HepG2 (cell line): ENCODE measurements around the gene RIC3. TPM values are rescaled to one million over a fixed set of nuclear protein-coding genes. Genes with fewer than 3 reads are reported as not detected.

Experiments used
- ATAC-seq: fragments of 200-7000 bp; cut with Tn5 transposase; 3 replicates; pipeline ENCODE4 v1.9.1; 2020; ENCODE audit warnings: mild to moderate bottlenecking, moderate library complexity
- BruUV-seq: library from RNA; stranded (reverse); fragments of 400-500 nt; replicated peaks from 2 replicates; lab custom pipeline; 2021; lab: Mats Ljungman, UMichigan
- CTCF ChIA-PET: fragments of 300-600 bp; formaldehyde crosslinking; extraction: SDS; loops from one replicate; lab custom pipeline; 2021; ENCODE audit warnings: low total read pairs, inconsistent platforms, low intra/inter-chr PET ratio; lab: Yijun Ruan, JAX
- POLR2A ChIA-PET: fragments of 350-600 bp; sonication (Branson Sonifier 250); formaldehyde crosslinking; loops from one replicate; lab custom pipeline; 2020; ENCODE audit warnings: antibody characterized with exemption, inconsistent platforms; lab: Yijun Ruan, JAX
- DNase-seq: peaks from one replicate; pipeline ENCODE4 v3.0.0-alpha.2; 2015; ENCODE audit warnings: low spot score
- FAIRE-seq: peaks from 3 replicates; lab custom pipeline; 2011; peaks lifted over from hg19 to GRCh38; lab: Jason Lieb, UNC
- H2AFZ ChIP-seq: one replicate; pipeline ENCODE4 v1.6.1; 2011; ENCODE audit warnings: low read length, inconsistent platforms
- H3K27ac ChIP-seq: fragments of 300-600 bp; 3 replicates; pipeline ENCODE4 v1.8.0; 2011; ENCODE audit warnings: mixed run types, mild to moderate bottlenecking, mixed read lengths, low read length, inconsistent platforms; ENCODE audit not compliant: insufficient read depth; ENCODE audit errors: extremely low read length
- H3K27me3 ChIP-seq, 2 experiments: fragments of 200-600 bp in 1 of 2; 2 replicates in 1 of 2; 3 replicates in 1 of 2; pipeline versions ENCODE4 v1.6.0 to v1.8.0; 2011; ENCODE audit warnings: low read length in 2 of 2, mild to moderate bottlenecking in 2 of 2, moderate library complexity in 2 of 2, inconsistent platforms in 1 of 2; ENCODE audit not compliant: insufficient read depth in 2 of 2, control insufficient read depth in 1 of 2
- H3K36me3 ChIP-seq, 2 experiments: fragments of 200-600 bp in 1 of 2; replicated peaks in 1 of 2; 2 replicates in 1 of 2; 3 replicates in 1 of 2; pipeline versions ENCODE4 v1.5.1 to v1.8.0; 2011; ENCODE audit warnings: low read length in 2 of 2, inconsistent platforms in 1 of 2; ENCODE audit not compliant: insufficient read depth in 2 of 2, control insufficient read depth in 1 of 2
- H3K4me1 ChIP-seq: 2 replicates; pipeline ENCODE4 v1.5.1; 2012; ENCODE audit warnings: low read length, inconsistent platforms; ENCODE audit not compliant: insufficient read depth
- H3K4me2 ChIP-seq: 2 replicates; pipeline ENCODE4 v1.6.0; 2011; ENCODE audit warnings: low read depth, low read length, inconsistent platforms
- H3K4me3 ChIP-seq, 3 experiments: fragments of 200-600 bp in 1 of 3; sonication (generic), shearing (Covaris generic) in 1 of 3; replicated peaks in 1 of 3; 2 replicates each; pipeline ENCODE4 v1.5.1; 2011 to 2016; ENCODE audit warnings: low read length in 3 of 3, inconsistent platforms in 2 of 3, low read depth in 2 of 3, mild to moderate bottlenecking in 2 of 3, control low read depth in 1 of 3, mixed read lengths in 1 of 3; ENCODE audit not compliant: insufficient read depth in 1 of 3
- H3K79me2 ChIP-seq: one replicate; pipeline ENCODE4 v1.6.1; 2011; ENCODE audit warnings: low read length, inconsistent platforms; ENCODE audit not compliant: insufficient read depth
- H3K9ac ChIP-seq: 2 replicates; pipeline ENCODE4 v1.6.0; 2011; ENCODE audit warnings: mild to moderate bottlenecking, low read depth, low read length, inconsistent platforms; ENCODE audit not compliant: insufficient read depth
- H3K9me3 ChIP-seq: 2 replicates; pipeline ENCODE4 v1.5.1; 2012; ENCODE audit warnings: mild to moderate bottlenecking, low read length
- H4K20me1 ChIP-seq: 2 replicates; pipeline ENCODE4 v1.6.0; 2011; ENCODE audit warnings: inconsistent platforms, mild to moderate bottlenecking, low read length, moderate library complexity; ENCODE audit not compliant: insufficient read depth
- AHR ChIP-seq: IDR thresholded peaks from 2 replicates; pipeline ENCODE4 v1.6.1; 2018; ENCODE audit warnings: missing genetic modification reagents, missing compliant biosample characterization
- BHLHE40 ChIP-seq: IDR thresholded peaks from 2 replicates; pipeline ENCODE4 v1.6.1; 2011; ENCODE audit warnings: low read length, improper control_type of control experiment
- KDM6A ChIP-seq: IDR thresholded peaks from 2 replicates; pipeline ENCODE4 v1.6.1; 2016; ENCODE audit warnings: low read depth
- KLF16 ChIP-seq, 2 experiments: sonication (generic) in 1 of 2; formaldehyde crosslinking in 1 of 2; IDR thresholded peaks; 2 replicates each; pipeline versions ENCODE4 v1.6.1 to v1.8.0; 2016 to 2023; ENCODE audit warnings: missing genetic modification reagents in 2 of 2, missing compliant biosample characterization in 1 of 2
- MEIS1 ChIP-seq: sonication (generic); formaldehyde crosslinking; IDR thresholded peaks from 2 replicates; pipeline ENCODE4 v1.9.0; 2021; ENCODE audit warnings: mild to moderate bottlenecking, missing genetic modification reagents, moderate library complexity, borderline replicate concordance
- NKX3-1 ChIP-seq: sonication (generic); formaldehyde crosslinking; IDR thresholded peaks from 2 replicates; pipeline ENCODE4 v1.5.0; 2020; ENCODE audit warnings: missing genetic modification reagents
- SNAPC2 ChIP-seq: sonication (generic); formaldehyde crosslinking; IDR thresholded peaks from 2 replicates; pipeline ENCODE4 v1.8.1; 2022; ENCODE audit warnings: mild to moderate bottlenecking, missing genetic modification reagents
- SNAPC5 ChIP-seq: sonication (generic); formaldehyde crosslinking; IDR thresholded peaks from 2 replicates; pipeline ENCODE4 v1.8.1; 2023; ENCODE audit warnings: mild to moderate bottlenecking, missing genetic modification reagents, borderline replicate concordance
- ZBTB33 ChIP-seq: sonication (generic); formaldehyde crosslinking; IDR thresholded peaks from 2 replicates; pipeline ENCODE4 v1.4.0; 2020; ENCODE audit warnings: missing genetic modification reagents
- ZFP36L1 ChIP-seq: sonication (generic); formaldehyde crosslinking; IDR thresholded peaks from 2 replicates; pipeline ENCODE4 v1.8.0; 2022; ENCODE audit warnings: mild to moderate bottlenecking, missing genetic modification reagents, moderate library complexity
- ZFP41 ChIP-seq: sonication (generic); formaldehyde crosslinking; IDR thresholded peaks from 2 replicates; pipeline ENCODE4 v1.4.0; 2020; ENCODE audit warnings: mild to moderate bottlenecking, missing genetic modification reagents, borderline replicate concordance
- ZIK1 ChIP-seq: sonication (generic); formaldehyde crosslinking; IDR thresholded peaks from 2 replicates; pipeline ENCODE4 v1.5.0; 2020; ENCODE audit warnings: mild to moderate bottlenecking, low read depth, missing genetic modification reagents, borderline replicate concordance
- ZNF235 ChIP-seq: sonication (generic); formaldehyde crosslinking; IDR thresholded peaks from 2 replicates; pipeline ENCODE4 v1.8.1; 2023; ENCODE audit warnings: mild to moderate bottlenecking, missing genetic modification reagents, borderline replicate concordance
- ZNF256 ChIP-seq: sonication (generic); formaldehyde crosslinking; conservative IDR thresholded peaks from 2 replicates; pipeline ENCODE4 v1.4.0; 2020; ENCODE audit warnings: missing genetic modification reagents
- ZNF44 ChIP-seq: sonication (generic); formaldehyde crosslinking; IDR thresholded peaks from 2 replicates; pipeline ENCODE4 v1.5.1; 2020; ENCODE audit warnings: mild to moderate bottlenecking, missing genetic modification reagents
- ZNF510 ChIP-seq: sonication (generic); formaldehyde crosslinking; IDR thresholded peaks from 2 replicates; pipeline ENCODE4 v1.4.0; 2020; ENCODE audit warnings: low read depth, mild to moderate bottlenecking, missing genetic modification reagents
- ZNF607 ChIP-seq: sonication (generic); formaldehyde crosslinking; IDR thresholded peaks from 2 replicates; pipeline ENCODE4 v1.5.1; 2020; ENCODE audit warnings: missing genetic modification reagents, mild to moderate bottlenecking, borderline replicate concordance
- ZNF639 ChIP-seq: conservative IDR thresholded peaks from 2 replicates; pipeline ENCODE4 v1.6.1; 2018; ENCODE audit warnings: missing genetic modification reagents
- ZNF775 ChIP-seq: sonication (generic); formaldehyde crosslinking; IDR thresholded peaks from 2 replicates; pipeline ENCODE4 v1.4.0; 2020; ENCODE audit warnings: missing genetic modification reagents, mild to moderate bottlenecking, moderate library complexity, borderline replicate concordance
- WGBS: methylation state at CpG from one replicate; pipeline ENCODE4 v1.1.6; 2017; ENCODE audit warnings: low lambda C conversion rate; 5-methylcytosine and 5-hydroxymethylcytosine counted together
- in situ Hi-C: cut with HindIII; loops from 2 replicates; pipeline ENCODE4 v1.10.0; 2017; ENCODE audit warnings: low pct_unique_long_range_greater_than_20kb; ENCODE audit not compliant: extremely low pct_ligation_motif_present
- intact Hi-C: fragments of 100-400 bp; cut with micrococcal nuclease; formaldehyde crosslinking; loops from one replicate; pipeline ENCODE4 v1.10.0; 2022; ENCODE audit not compliant: unreplicated experiment
- polyA plus RNA-seq, 8 experiments: library from polyadenylated mRNA; depleted of rRNA in 3 of 8; stranded (reverse) in 7 of 8; unstranded in 1 of 8; fragments of >200 nt; fragmentation: Illumina TruSeq in 4 of 8; extraction: Trizol in 4 of 8; gene quantifications; 2 replicates each; pipeline versions ENCODE4 v1.2.1 to v1.2.3, GENCODE V29; 2011 to 2016; ENCODE audit warnings: low read depth in 4 of 8, missing spikeins in 1 of 8, mixed read lengths in 1 of 8; ENCODE audit not compliant: insufficient read depth in 1 of 8
- total RNA-seq, 5 experiments: library from RNA; depleted of rRNA; stranded (reverse); fragments of >200 nt; fragmentation: Illumina TruSeq; extraction: Trizol; gene quantifications; 2 replicates each; pipeline ENCODE4 v1.2.3, GENCODE V29; 2016; ENCODE audit warnings: low read depth in 1 of 5
- TF ChIP-seq, protein P1 (sequence below): sonication (generic); formaldehyde crosslinking; IDR thresholded peaks from 2 replicates; pipeline ENCODE4 v1.4.0; 2020; ENCODE audit warnings: mild to moderate bottlenecking, missing genetic modification reagents

RIC3 gene
- total and polyA plus RNA-seq, 2 of the 13 experiments (the other 11 are each of a cell fraction or from before 2014, with no cell fraction given) = not detected

- Histone ChIP-seq H3K4me2 (no peak overlapping the region), H3K27me3 (no peaks in the 10 kb centered on the region), H3K9me3 (no peaks in the 10 kb centered on the region), H3K4me3 (no peak overlapping the region), H3K27ac (no peak overlapping the region), H3K9ac (no peak overlapping the region), H4K20me1 (no peaks in the 10 kb centered on the region), H3K4me1 (no peaks in the 10 kb centered on the region), H3K36me3 (peaks cover 0 to 3% of the 10 kb centered on the region in 2 experiments; a peak in 2 of 5 replicates), H3K79me2 (no peaks in the 10 kb centered on the region), H2AFZ (no peak overlapping the region)
- FAIRE-seq (no peak), ATAC-seq (no peak), DNase-seq (no peak)
- intact Hi-C loops = loop anchor here (5.0 to 10.0 kb wide), 2 partner anchors 200 to 997 kb away; no protein-coding TSS in a partner anchor
- TF ChIP-seq MEIS1 (CRISPR knock-in tag) (no peak), ZNF44 (no peak), ZFP41 (CRISPR knock-in tag) (no peak), AHR (CRISPR knock-in tag) (no peak), ZNF607 (no peak), ZNF256 (no peak), ZNF775 (CRISPR knock-in tag) (no peak), ZFP36L1 (CRISPR knock-in tag) (no peak), ZBTB33 (CRISPR knock-in tag) (no peak), KDM6A (CRISPR knock-in tag) (no peak), SNAPC2 (no peak), SNAPC5 (no peak), ZNF510 (CRISPR knock-in tag) (no peak), NKX3-1 (CRISPR knock-in tag) (no peak), ZIK1 (CRISPR knock-in tag) (no peak), ZNF235 (CRISPR knock-in tag) (no peak), ZNF639 (CRISPR knock-in tag) (no peak), KLF16 (CRISPR knock-in tag; IDR thresholded peaks at IDR 0.05) (no peak), BHLHE40 (no peak)
- TF ChIP-seq, protein P1, sequence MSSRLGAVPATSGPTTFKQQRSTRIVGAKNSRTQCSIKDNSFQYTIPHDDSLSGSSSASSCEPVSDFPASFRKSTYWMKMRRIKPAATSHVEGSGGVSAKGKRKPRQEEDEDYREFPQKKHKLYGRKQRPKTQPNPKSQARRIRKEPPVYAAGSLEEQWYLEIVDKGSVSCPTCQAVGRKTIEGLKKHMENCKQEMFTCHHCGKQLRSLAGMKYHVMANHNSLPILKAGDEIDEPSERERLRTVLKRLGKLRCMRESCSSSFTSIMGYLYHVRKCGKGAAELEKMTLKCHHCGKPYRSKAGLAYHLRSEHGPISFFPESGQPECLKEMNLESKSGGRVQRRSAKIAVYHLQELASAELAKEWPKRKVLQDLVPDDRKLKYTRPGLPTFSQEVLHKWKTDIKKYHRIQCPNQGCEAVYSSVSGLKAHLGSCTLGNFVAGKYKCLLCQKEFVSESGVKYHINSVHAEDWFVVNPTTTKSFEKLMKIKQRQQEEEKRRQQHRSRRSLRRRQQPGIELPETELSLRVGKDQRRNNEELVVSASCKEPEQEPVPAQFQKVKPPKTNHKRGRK (CRISPR knock-in tag) = no peak
- in situ Hi-C loops = loop anchor here (5.0 to 10.0 kb wide), 2 partner anchors 62 to 90 kb away; no protein-coding TSS in a partner anchor
- ChIA-PET CTCF (no interaction called here), POLR2A (no interaction called here)
- WGBS = 93% methylated on average over 10 of the region's 11 CpGs
- BruUV-seq = no TSS peak
Observed at GRCh38 chr11:8094656-8095055, 74.2 kb downstream of the RIC3 start.
